NOMO-1 (cell line): Measurements from ENCODE around the gene SLC26A6.
A peak's percentile ranks its signal among the peaks of the same experiment; 100 is the strongest.

ENCODE experiments used
- DNase-seq, 2 experiments: peaks; one replicate each; lab custom pipeline; 2025; ENCODE audit not compliant: unreplicated experiment in 2 of 2; lab: John Stamatoyannopoulos, UW

Gene SLC26A6

GRCh38 chr3:48661501-48662144 is 26.4 kb upstream of the SLC26A6 start:
- peak; percentile 23 to 25 for DNase-seq

GRCh38 chr3:48660800-48661400 is 25.6 kb upstream of the SLC26A6 start:
- DNase-seq = no peak

- peak; percentile 50 to 71 for DNase-seq
Measured at GRCh38 chr3:48656841-48657281, 21.6 kb upstream of the SLC26A6 start.

GRCh38 chr3:48656061-48656840 is 21.0 kb upstream of the SLC26A6 start:
- DNase-seq = peak; percentile 83 to 93

- peak in 1 of 2 experiments; percentile 11 for DNase-seq
Measured at GRCh38 chr3:48655606-48656005, 20.3 kb upstream of the SLC26A6 start.

DNA sequence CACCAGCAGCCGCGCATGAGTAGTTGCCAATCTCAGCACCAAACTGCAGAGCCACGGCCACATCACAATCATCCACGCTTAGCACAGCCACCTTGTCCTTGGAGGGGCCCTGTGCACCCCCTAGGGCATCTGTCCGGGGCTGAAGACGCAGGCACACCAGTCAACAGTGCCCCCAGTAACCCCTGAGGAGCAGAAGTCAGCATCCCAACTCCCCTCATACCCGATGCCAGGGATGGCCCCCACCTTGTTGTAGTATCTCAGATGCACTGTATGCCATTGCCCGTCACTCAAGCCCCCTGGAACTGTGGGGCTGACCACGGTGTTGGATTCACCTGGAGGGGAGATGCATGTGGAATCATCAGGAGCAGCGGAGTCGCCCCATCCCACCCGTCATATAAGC is 19.8 kb upstream of the SLC26A6 start:
- DNase-seq = no peak

DNA sequence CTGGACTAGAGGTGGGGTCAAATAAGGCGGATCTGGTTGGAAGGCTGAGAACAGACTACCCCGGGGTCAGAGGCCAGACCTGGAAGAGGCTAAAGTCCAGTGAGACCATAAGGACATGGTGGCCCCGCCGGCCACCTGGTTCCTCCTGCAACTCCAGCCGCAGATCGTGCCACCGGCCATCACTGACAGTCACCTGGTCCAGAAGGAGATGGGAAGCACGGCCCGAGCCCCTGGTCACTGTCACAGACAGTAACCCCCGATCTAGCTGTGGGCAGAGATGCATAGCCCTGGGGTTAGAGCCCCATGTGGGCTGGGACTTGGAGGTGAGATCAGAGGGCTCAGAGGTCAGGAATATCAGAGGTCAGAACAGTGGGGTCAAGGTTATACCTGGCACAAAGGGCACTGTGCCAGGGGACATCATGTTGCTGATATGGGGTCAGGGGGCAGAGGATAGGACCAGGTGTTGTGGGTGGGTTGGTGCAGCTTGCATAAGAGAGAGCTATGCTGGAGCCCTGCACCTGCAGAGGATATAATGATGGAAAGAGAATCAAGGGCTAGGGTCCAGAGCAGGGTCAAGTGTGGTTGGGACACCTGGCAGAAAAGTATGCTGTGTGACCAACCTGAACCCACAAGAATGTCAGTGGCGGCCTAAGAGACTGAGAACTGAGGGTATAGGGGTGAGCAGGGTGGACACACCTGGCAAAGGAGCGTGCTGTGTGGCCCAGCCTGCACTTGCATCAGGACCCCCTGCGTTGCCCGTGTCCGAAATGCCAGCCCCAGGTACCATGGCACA is 17.9 kb upstream of the SLC26A6 start:
- DNase-seq = no peak

DNA sequence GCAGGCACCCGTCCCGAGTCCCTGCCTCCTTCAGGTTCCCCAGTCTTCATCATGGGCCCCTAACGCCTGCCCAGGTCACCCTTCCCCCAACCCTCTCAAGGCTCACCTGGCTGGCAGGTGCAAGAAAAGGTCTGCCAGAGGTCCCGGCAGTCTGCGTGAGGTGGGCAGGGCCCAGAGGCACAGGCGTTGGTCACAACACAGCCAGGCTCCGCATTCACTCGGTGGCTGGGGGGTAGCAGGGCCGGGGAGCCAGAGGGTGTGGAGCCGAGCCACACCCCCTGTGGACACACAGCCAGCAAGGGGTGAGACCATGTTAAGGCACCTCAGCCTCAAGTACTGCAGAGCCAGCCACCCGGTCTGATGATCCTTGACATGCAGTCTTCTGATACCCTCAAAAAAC is 16.5 kb upstream of the SLC26A6 start:
- DNase-seq = no peak

- no peak for DNase-seq
Measured at GRCh38 chr3:48650723-48651122, 15.5 kb upstream of the SLC26A6 start.

DNA sequence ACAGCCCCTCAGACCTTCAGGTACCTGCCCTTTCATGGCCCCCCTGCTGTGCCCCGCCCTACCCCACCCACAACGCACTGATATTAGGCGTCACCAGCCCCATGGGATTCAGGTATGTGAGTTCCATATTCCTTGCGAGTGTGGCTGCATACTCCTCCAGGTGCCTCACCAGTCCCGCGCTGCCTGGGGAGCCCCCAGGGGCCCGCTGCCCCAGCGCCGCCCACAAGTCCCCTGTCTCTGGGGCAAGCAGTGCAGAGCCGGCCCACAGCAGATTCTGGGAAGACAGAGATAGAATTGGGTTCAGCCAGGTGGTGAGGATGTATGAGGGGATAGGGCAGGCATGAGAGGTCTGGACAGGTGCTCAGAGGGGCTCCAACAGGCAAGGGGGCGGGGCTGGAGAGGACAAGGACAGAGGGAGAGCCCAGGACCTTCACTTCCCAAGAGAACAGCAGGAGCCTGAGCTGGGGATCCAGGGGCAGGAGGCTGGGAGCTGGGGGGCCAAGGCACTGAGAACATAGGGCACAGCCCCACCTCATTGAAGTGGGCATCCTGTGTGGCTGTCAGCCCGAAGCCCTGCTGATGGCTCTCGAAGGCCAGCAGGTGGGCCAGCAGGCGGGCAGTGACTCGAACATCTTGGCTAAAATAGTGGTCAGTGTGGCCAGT is 13.1 kb upstream of the SLC26A6 start:
- no peak for DNase-seq

- DNase-seq = no peak
Measured at GRCh38 chr3:48647714-48648113, 12.5 kb upstream of the SLC26A6 start.

GRCh38 chr3:48644898-48645760 is 9.9 kb upstream of the SLC26A6 start:
- no peak for DNase-seq

DNA sequence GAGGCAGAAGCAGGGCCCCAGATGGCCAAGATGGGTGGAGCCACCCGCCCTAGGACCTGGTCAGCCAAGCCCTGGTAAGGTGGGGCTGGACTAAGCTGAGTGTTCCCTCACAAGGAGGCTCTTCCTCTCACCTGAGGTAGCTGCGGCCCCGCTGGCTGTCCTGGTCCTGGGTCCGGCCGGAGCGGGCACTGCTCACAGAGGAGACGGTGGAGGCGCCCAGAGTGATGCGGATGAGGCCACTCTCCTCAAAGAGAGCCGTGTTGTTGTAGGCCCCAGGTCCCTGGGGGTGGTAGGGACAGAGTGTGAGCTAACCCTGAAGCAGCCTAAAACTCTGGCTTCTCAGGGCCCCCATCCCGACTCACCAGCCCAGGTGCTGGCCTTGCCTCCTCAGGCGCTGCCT is 7.3 kb upstream of the SLC26A6 start:
- no peak for DNase-seq

DNA sequence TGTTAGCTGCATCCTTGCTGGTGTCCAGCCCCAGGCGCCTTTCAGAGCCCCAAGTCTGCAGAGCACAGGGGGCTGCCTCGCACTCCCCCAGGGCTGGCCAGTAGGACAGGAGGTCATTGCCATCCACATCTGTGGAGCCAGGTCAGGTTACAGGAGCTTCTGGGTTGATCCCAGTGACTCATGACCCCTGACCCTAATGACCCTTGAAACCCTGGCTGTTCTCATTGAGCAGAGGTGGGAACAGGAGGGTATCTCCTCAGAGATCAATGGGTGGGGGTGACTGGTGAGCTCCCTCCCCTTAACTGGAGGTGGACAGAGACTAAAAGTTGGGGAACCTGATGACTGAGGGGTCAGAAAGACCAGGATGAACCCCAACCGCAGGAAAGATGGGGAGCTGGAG is 6.1 kb upstream of the SLC26A6 start:
- DNase-seq = no peak

DNA sequence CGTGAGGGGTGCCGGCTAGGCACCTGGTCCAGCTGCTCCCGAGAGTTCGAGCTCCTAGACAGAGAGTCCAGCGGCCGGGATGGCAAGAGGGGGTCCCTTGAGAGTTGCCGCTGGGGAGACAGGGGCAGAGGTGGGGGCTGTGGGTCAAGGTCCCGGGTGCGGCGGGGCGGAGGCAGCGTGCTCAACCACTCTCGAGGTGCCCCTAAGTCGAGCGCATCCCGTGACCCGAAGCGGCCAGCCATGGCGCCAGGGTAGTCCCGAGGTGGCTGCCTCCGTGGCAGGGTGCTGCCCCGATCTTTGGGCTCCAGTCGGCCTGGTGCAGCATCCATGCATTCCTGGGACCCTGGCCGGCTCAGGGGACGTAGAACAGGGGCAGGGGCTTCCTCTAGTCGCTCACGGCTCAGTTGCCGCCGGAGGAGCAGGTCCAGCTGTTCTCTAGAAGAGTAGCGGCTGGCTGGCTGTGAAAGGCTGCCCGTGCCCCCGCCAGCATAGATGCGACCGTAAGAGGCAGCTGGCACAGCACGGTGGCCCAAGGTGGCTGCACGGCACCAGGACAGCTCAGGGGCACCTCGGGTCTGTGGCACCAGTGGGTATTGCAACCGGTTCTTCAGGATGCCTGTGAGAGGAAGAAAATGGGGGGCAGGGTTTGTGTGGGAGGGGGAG is 4.8 kb upstream of the SLC26A6 start:
- no peak for DNase-seq

- DNase-seq = no peak
Measured at GRCh38 chr3:48637305-48637704, 2.0 kb upstream of the SLC26A6 start.

DNA sequence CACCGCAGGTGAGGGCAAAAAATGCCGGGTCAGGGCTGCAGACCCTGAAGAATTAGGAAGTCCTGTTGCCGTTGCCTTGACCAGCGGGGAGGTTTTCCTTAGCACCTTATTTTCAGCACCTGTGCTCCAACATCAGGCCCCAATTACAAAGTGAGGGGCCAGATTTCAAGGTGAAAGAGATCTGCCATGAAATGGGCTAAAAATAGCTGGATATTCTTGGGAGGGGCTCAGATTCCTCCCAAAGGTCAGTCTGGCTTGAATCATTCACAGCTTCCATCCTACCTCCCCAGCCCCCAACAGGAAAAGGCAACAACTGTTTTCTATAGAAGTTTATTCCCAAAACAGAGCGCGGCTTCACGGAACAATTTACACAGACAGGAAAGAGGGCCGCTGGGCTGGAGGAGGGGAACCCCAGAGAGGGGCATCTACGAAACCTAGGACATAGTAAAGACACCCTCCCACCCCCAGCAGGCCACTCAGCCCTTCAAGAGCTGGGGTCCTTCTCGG is 941 bp upstream of the SLC26A6 start:
- no peak for DNase-seq

- DNase-seq = peak in 1 of 2 experiments; percentile 42
Measured at GRCh38 chr3:48634661-48635221, 520 bp downstream of the SLC26A6 start.

- DNase-seq = no peak
Measured at GRCh38 chr3:48633743-48634142, 1.5 kb downstream of the SLC26A6 start.
